ENCODE results near the gene CSF3R.
"Not testable (repeated sequence)": the region's sequence is repeated elsewhere in the genome, so short reads cannot be mapped to it uniquely, and the experiment has no call there.

Gene CSF3R

GRCh38 chr1:36481091-36481490, 1.6 kb downstream of the CSF3R start:
- DNase-seq: no peak

- no peak for DNase-seq
Measured at GRCh38 chr1:36480161-36480560, 2.6 kb downstream of the CSF3R start.

GRCh38 chr1:36479505-36480051, 3.1 kb downstream of the CSF3R start:
- DNase-seq: no peak

- not testable (repeated sequence) for DNase-seq
Measured at GRCh38 chr1:36477615-36478014, 5.1 kb downstream of the CSF3R start.

- DNase-seq: no peak
Measured at GRCh38 chr1:36476945-36477344, 5.8 kb downstream of the CSF3R start.

- no peak for DNase-seq
Measured at GRCh38 chr1:36475910-36476604, 6.7 kb downstream of the CSF3R start.

GRCh38 chr1:36475341-36475740, 7.4 kb downstream of the CSF3R start:
- DNase-seq: no peak

- no peak for DNase-seq
Measured at GRCh38 chr1:36472656-36473055, 10.1 kb downstream of the CSF3R start.

GRCh38 chr1:36471830-36472641, 10.7 kb downstream of the CSF3R start:
- DNase-seq: no peak

GRCh38 chr1:36469163-36469562, 13.6 kb downstream of the CSF3R start:
- DNase-seq: no peak

- DNase-seq: no peak
Measured at GRCh38 chr1:36467700-36468455, 14.8 kb downstream of the CSF3R start.

- no peak for DNase-seq
Measured at GRCh38 chr1:36467027-36467410, 15.7 kb downstream of the CSF3R start.

- no peak for DNase-seq
Measured at GRCh38 chr1:36466370-36467026, 16.2 kb downstream of the CSF3R start.

GRCh38 chr1:36465731-36466369, 16.9 kb downstream of the CSF3R start:
- DNase-seq: peak; percentile 20

- no peak for DNase-seq
Measured at GRCh38 chr1:36464605-36465393, 17.9 kb downstream of the CSF3R start.

- DNase-seq: peak; percentile 93
Measured at GRCh38 chr1:36463803-36464604, 18.7 kb downstream of the CSF3R start, which contains the start of gene MRPS15. Gene MRPS15, minus strand, starts transcription at chr1:36464384. Its CDS starts 109 bp downstream, at chr1:36464275.

GRCh38 chr1:36463463-36463802, 19.3 kb downstream of the CSF3R start:
- no peak for DNase-seq

GRCh38 chr1:36458910-36459309, 23.8 kb downstream of the CSF3R start:
- DNase-seq: no peak

- no peak for DNase-seq
Measured at GRCh38 chr1:36457691-36458090, 25.0 kb downstream of the CSF3R start.

GRCh38 chr1:36456391-36456928, 26.3 kb downstream of the CSF3R start:
- DNase-seq: no peak
